GM21447 (cell line): ENCODE measurements around the gene BEND5.
A peak's percentile ranks its signal among the peaks of the same experiment; 100 is the strongest.

Experiments used
- ATAC-seq: cut with Tn5 transposase; IDR thresholded peaks from one replicate; pipeline ENCODE4 v1.9.1; 2021; ENCODE audit not compliant: unreplicated experiment

The BEND5 gene, protein sequence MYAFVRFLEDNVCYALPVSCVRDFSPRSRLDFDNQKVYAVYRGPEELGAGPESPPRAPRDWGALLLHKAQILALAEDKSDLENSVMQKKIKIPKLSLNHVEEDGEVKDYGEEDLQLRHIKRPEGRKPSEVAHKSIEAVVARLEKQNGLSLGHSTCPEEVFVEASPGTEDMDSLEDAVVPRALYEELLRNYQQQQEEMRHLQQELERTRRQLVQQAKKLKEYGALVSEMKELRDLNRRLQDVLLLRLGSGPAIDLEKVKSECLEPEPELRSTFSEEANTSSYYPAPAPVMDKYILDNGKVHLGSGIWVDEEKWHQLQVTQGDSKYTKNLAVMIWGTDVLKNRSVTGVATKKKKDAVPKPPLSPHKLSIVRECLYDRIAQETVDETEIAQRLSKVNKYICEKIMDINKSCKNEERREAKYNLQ

DNA sequence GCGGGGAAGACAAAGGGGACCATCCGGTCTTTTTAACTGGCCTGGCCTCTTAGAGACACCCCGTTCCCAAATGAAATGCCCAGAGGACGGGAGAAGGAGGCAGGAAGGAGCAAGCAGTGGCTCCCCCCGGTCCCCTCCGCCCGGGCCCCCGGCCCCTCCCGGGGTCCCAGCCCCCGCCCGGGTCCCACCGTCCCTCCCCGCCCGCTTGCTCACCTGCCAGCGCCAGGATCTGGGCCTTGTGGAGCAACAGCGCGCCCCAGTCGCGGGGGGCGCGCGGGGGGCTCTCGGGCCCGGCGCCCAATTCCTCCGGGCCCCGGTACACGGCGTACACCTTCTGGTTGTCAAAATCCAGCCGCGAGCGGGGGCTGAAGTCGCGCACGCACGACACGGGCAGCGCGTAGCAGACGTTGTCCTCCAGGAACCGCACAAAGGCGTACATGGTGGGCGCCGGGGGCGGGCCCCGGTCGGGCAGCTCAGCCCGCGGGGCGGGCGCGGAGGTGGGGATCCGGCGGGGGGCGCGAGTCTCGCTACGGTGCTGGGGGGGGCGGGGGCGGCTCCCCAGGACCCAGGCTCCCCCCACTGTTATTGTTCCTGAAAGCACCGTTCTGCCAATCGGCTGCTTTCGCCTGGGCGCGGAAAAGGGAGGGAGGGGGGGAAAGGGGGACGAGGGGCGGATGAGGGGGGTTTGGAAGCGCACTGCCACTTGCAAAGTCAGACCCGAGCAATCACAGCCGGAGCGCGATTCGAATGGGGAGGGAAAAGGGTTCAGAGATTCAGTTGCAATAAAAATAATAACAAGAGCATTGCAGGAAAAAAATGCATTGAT is at the start of gene BEND5:
TSS of gene BEND5 (minus strand) at position 499 of the 826 bp plus-strand sequence. CDS start at position 439, 60 bp downstream.
- ATAC-seq, result no peak

DNA sequence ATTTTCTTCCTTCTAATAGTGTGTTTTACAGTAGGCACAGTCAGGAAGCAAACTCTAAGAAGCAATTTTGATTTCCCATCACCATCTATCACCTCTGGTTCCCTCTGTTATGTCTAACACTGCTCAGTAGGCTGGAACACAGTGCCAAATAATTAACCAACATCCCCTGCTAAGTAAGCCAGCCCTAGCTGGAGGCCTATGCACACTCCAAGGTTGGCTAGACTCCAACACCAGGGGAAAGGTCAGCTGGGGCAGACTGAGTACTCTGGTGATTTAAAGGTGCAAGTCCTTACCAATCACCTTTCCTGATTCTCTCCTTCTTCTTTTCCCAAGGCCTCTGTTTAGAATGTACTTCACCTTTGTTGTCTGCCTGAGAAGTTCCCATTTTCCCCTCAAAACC is 46.5 kb upstream of the BEND5 start:
- no peak for ATAC-seq

DNA sequence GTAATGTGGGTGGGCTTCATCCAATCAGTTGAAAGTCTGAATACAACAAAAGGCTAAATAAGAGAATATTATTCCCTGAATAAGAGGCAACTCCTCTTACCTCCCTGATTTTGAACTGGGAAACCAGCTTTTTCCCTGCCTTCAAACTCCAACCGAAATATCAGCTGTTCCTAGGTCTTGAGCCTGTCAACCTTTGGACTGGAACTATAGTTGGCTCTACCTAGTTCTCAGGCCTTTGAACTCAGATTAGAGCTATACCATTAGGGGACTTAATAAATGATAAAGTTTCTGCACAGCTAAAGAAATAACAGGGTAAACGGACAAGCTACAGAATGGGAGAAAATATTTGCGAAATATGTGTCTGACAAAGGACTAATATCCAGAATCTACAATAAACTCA is 43.8 kb upstream of the BEND5 start:
- no peak for ATAC-seq

DNA sequence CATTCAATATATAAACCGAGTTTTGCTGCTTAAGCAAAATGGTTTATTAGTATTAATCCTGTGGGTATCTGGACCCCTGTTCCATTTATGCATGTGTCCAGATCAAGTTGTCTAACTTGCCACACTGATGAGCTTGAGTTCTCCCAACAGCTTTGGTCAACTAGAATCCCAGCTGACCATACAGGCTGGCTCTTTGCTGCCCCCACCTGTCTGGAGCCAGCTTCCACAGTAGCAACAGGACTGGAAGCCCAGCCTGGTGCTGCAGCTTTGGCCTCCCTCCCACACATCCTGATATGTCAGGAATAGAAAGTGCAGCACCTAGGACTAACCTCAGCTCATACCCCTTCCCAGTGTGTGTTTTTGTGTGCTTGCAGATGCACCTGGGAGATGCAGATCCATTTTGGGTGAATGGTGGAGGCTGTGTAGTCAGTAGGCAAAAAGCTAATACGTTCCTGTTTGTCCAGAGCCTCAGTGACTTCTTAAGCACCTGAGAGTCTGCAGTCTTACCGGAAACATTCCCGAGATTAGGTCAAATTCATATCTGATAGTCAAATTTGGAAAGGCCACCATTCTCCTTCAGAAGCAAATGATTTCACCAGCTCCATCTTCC is 40.9 kb upstream of the BEND5 start:
- peak; percentile 66 for ATAC-seq

DNA sequence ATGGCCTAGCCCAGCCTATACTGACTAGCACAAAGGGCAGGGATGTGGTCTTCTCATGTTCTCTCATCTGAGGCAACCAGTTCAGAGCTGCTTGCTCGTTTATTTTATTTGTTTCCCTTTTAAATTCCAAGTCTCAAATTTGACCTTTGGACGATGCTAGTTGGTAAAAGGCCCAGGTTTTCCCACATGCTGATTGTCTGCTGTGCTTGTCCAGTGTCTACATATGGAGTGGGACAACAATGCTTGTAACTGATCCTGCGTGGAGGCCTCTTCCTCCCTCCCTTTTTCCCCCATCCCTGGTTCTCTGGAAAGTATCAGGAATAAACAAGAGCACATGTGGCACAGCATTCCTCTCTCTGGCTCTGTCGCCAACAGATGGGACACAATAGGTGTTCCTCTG is 34.0 kb upstream of the BEND5 start:
- no peak for ATAC-seq

DNA sequence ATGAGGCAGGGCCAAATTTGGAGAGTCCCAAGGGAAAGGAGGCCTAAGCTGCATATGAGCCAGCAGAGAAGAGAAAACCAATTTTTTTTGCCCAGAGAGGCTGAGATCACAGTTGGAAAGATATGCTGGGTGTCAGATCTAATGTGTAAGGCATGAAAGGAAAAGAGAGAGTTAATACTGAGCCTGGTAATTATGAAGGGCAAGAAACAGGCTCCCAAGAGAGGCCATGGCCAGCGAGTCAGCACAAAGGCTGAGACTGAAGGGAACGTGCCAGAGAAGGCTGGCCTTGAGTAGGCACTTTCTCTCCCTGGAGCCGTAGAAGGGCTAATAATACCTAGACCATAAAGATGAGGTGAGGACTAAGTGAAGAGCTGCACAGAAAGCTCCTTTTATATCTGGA is 31.8 kb upstream of the BEND5 start:
- ATAC-seq, result no peak

DNA sequence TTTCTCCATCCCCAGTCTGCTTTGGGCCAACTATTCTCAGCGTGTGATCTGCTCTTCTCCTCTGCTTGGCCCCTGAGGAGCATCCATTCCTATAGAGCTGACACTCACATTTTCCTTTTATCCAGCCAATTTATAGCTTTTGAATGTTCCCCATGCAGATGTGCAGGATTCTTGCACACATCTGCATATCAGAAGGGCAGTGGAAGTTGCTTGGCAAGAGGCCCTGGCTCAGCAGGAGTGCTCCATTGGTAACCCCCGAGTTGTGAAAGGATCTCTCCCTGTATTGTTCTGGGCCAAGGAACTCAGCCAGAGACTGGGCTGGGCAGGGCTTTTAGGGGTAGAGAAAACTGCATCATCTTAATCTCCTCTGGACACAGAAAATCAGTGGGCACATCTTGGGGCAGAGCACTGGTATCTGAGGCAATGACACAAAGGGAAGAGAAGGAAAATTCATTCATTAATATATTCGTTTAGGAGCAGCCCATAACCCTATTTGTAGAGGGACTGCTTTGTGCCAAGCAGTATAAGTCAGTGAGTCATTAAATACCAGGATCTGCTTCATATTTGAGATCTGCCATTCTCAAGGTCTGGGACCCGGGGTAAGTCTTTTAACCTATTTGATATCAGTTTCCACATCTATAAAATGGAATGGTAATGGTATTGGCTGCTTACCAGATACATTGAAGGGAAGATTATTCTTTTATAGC is 31.0 kb upstream of the BEND5 start:
- ATAC-seq, result no peak

DNA sequence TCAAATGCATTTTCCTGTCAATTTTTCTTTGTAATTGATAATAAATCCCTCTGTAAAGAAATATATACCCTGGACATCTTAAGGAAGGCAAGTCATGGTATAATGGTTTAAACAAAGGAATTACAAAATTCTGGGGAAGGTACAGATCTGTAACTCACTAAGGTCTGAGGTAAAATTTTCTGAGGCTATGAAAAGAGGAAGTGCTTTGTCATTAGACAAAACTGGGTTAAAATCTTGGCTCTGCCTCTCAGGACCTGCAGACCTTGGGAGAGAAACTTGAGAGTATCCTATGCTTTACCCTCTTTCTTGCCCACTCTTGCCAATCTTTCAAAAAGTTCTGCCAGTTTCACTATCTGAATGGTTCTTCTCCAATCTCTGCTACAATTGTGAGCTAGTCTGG is 26.8 kb upstream of the BEND5 start:
- no peak for ATAC-seq

DNA sequence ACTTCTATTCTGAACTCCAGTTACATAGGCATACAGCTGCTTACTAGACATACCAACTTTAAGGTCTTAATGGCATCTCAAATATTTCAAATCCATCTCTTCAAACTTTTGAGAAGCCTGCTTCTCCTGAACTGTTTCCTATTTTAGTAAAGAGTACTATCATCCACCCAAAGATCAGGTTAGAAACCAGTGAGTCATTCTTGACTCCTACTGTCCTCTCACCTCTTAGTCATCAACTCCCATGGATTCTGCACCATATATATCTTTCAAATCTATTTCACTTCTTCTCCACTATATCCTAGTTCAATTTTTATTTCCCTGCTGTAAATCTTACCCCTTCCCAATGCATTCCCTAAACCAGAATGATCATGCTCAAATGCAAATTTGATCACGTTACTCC is 18.1 kb upstream of the BEND5 start:
- no peak for ATAC-seq

DNA sequence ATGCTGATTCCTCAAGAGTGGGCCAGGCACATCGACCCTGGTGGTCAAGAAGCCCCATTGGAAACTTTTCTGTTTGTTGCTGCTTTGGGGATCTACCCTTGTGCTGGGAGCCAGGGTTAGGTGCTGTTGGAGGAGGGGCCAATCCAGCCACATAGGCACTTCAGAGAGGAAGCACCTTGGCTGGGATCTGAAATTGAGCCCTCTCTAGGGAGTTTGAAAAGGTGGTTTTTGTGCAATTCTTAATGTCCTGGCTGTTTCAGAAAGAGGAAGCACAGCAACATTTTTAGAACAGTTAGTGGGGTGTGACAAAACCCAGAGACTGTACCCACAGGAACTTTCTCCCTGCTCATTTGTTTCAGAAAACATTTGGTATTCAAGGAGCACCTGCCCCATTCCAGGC is 17.2 kb upstream of the BEND5 start:
- peak; percentile 83 for ATAC-seq

DNA sequence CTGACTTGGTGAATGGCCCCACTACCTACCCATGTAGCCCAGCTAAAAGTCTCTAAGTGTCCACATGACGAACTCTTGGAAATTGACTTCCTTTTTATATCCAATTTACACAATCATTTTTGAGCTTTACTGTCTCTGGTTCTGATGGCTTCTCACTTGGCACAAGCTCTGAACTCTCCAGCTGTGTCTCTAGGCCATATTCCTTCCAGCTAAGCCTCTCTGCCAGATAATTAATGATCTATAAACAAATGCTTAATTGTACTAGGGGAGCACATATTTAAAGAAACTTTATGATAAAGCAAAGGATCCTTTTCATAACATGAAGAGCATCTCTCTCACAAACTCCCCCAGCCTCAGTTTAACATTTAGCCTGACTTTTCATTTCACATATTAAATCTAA is 16.3 kb upstream of the BEND5 start:
- ATAC-seq, result no peak

DNA sequence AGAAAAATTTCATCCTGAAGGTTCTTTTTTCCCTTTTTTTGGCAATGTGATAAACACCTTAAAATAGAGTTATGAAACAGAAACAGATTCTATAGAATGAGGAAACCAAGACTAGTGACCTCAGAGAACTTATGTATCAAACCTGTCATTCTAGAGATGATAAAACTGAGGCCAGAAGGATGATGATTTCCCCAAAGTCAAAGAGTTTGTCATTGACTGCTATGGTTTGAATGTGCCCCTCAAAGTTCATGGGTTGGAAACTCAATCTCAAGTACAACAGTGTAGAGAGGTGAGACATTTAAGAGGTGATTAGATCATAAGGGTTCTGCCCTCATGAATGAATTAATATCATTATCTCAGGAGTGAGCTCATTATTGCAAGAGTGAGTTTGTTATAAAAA is 13.7 kb upstream of the BEND5 start:
- peak; percentile 45 for ATAC-seq

DNA sequence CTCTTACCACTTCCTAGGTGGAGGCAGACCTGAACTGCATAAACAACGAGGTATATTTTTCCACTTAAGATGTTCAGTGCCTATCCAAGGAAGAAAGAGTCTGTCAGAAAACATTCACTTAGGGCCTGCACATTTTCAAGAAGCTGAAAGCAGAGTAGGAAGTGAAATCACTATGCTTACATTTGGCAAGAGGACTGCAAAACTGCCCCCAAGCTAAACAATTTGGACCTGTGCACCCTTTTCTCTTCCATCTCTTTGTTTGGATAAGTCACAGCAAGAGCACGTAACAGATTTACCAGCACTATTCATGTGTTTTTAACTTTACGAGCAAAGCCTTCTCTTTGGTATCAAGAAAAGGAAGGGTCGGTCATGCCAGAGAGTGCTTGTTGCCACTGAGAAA is 13.2 kb upstream of the BEND5 start:
- peak; percentile 23 for ATAC-seq

DNA sequence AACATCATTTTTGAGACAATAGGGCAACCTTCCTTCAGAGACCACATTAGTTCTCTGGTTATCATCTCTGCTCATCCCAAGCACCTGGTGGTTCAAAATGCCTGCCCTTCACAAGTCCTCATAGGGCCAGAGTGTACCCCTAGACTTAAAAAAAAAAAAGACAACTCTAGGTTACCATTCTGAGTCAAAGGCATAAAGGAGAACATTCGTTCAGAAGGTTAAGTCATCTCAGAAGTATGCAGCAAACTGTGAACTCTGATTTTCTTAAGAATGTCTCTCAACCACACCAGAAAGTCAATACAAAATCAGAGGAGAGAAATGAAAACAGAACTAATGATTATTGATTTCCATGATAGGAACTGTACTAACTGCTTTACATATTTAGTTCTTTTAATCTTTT is 9.2 kb upstream of the BEND5 start:
- no peak for ATAC-seq

DNA sequence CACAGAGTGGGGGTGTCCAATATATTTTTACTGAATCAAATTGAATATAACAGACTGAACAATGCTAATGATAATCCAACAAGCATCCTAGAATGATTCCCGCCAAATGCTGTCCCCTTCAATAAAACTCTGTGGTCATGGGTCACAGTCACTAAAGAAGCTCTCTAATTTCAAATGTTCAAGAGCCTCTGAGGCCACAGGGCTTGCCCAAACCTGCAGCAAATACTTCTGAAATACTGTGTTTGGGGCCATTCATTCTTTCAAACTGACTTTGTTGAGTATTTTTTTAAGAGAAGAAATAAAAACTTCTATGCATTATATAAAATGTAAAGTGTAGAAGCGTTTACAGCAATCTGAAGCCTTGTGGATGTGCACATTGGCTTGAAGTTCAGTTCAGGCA is 7.6 kb upstream of the BEND5 start:
- ATAC-seq, result no peak

DNA sequence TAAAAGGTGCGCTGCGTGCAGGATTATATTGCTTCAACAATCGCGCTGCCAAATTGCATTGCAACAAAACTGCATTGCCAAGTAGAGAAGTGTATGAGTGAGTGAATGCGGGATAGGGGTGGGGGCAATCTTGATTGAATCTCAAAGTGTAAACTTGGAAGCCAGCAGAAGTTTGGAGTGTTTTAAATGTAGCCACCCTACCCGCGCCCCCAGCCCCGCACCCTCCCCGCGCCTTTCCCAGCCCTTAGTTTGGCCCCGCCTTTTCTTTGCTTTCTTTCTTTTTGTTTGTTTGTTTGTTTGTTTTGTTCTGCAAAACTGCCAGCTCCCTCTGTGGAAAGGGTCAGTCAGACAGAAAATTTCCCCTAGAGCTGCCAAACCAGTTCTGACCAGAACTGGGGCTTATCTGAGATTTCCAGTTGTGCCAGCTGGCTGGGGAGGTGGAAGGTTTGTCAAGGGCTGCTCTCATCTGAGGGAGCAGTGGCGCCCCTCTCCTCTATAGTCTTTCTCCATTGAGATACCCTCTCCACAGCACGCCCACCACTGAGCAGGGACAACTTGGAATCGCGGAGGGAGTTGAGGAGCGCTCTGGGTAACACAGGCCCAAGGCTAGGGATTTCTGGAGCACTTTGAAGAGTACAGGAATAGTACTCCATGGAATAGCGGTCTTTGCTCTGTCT is 666 bp upstream of the BEND5 start:
- no peak for ATAC-seq

DNA sequence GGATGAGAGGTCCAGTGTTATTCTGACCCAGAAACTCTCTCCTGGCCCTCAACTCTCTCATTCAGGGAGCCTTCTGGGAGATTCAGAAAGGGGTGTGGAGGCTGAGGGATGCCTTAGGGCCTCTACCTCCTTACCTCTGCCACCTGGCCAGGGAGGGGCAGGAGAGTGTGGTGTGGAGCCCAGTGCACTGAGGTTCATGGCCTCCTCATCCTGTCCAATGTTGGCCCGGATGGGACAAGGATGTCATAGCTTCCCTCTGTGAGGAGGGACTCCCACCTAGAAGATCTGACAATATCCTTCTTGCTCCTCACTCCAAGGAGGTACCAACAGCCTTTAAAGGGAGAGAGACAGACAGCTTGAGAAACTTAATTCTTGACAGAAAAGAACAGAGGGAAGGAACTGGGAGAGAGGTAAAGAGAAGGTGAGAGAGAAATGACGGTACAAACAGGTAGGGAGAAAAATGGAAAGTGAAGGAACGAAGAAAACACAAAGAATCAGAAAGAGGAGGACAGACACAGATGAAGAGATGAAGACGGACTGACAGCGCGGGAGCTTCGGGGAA is 779 bp downstream of the BEND5 start:
- ATAC-seq, result no peak

DNA sequence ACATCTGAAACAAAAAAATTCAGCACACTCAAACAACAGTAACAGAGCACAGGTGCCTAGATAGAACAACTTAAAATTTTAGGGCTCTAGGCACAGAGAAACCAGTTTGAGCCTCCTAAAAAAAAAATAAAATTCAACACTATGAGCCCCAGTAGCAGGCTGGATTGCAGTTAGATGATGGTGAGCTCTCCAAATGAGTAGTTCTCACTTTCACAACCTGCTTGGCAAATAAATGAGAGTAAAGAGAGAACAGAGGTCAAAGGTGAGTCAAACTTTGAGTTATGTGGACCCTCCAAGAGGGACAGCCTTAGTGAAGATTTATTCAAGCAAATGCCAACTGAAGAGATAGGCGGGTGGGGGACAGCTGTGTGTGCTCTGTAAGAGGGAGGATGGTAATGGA is 3.6 kb downstream of the BEND5 start:
- ATAC-seq, result no peak

DNA sequence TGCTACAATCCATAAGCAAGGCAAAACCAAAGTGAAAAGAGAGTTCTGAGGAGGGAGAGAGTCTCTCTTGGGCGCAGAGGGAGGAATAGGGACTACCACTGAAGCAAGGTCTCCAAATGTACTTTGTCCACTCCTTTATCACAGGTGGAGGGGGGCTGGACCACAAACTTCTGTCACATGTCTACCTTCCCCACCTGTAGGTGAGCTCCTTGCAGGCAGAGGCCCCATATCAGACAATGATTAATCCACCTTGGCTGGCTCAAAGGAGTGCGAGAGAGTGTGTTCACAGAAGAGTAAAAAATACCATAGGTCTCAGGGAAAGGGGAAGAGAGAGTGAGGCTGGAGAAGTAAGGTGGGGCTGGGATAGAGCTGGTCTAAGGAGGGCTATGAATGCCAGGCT is 4.5 kb downstream of the BEND5 start:
- ATAC-seq, result no peak

DNA sequence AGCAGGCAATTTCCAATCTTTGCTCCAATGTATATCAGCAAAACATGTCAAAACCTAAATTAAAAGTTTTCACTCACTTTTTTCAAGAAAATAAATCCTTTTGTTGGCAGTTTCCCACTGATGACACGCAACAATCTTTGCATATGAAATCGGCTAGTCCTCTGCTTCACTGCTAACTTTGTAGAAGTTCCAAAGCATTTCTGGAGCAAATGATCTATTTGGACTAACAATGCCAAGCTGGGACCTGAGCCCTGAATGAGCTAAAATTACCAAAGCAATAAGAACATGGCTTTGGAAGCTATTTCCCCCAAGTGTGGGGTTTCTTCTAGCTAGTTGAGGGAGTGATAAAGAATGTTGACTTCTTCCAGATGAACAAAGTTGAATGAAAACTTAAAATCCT is 5.1 kb downstream of the BEND5 start:
- no peak for ATAC-seq
